ENCODE data around the gene LRRC75B. TPM values are rescaled to one million over a fixed set of nuclear protein-coding genes. Genes with fewer than 3 reads are reported as not detected.

LRRC75B gene
- total RNA-seq, 1 experiment from 2014 or later = 4.1 TPM

GRCh38 chr22:24587948-24588347 lies 4.9 kb downstream of the LRRC75B start:
- no TSS peak for BruUV-seq (replicated peaks)
- H3K9me3 ChIP-seq (ENCODE audit: control insufficient read depth, insufficient read depth, low read depth, low read length) = no peaks in the 10 kb centered on the region
- POLR2A ChIA-PET = no interaction called here
- H3K4me3 ChIP-seq (ENCODE audit: low read depth in 2 of 2, low read length in 2 of 2) = no peak overlapping the region
- CTCF ChIA-PET = no interaction called here
- no peaks in the 10 kb centered on the region for H3K27me3 ChIP-seq (ENCODE audit: control insufficient read depth, insufficient read depth, low read length)
- H3K27ac ChIP-seq (ENCODE audit: low read length) = no peak overlapping the region
- TF ChIP-seq CTCF (IDR thresholded peaks at IDR 0.05) (no peak), TCF7L2 (IDR thresholded peaks at IDR 0.05; ENCODE audit: low read depth, low read length) (no peak), POLR2AphosphoS5 (IDR thresholded peaks at IDR 0.05; ENCODE audit: low read depth, low read length) (no peak), REST (IDR thresholded peaks at IDR 0.05; ENCODE audit: insufficient read depth in 1 of 2, low read depth in 2 of 2, low read length in 1 of 2) (no peak), SIN3A (IDR thresholded peaks at IDR 0.05; ENCODE audit: borderline replicate concordance, insufficient read depth, low read depth, low read length) (no peak)
- DNase-seq (ENCODE audit: low read depth, low spot score) (no peak), ATAC-seq (no peak)
- in situ Hi-C loops (cut with HindIII; ENCODE audit: low pct_unique_long_range_greater_than_20kb, low sequenced_read_pairs) = no loop called here
- no peaks in the 10 kb centered on the region for H3K4me1 ChIP-seq (ENCODE audit: control insufficient read depth, insufficient read depth, low read length)
- no peaks in the 10 kb centered on the region for H3K36me3 ChIP-seq (ENCODE audit: control insufficient read depth, insufficient read depth, low read length)
- intact Hi-C loops (cut with micrococcal nuclease; ENCODE audit: unreplicated experiment) = no loop called here

- ATAC-seq (no peak), DNase-seq (ENCODE audit: low read depth, low spot score) (no peak)
- Histone ChIP-seq H3K9me3 (ENCODE audit: control insufficient read depth, insufficient read depth, low read depth, low read length) (no peaks in the 10 kb centered on the region), H3K4me3 (ENCODE audit: low read depth in 2 of 2, low read length in 2 of 2) (no peak overlapping the region), H3K27me3 (ENCODE audit: control insufficient read depth, insufficient read depth, low read length) (no peaks in the 10 kb centered on the region), H3K27ac (ENCODE audit: low read length) (no peak overlapping the region), H3K4me1 (ENCODE audit: control insufficient read depth, insufficient read depth, low read length) (no peaks in the 10 kb centered on the region), H3K36me3 (ENCODE audit: control insufficient read depth, insufficient read depth, low read length) (no peaks in the 10 kb centered on the region)
- no TSS peak for BruUV-seq (replicated peaks)
- no peak for TF ChIP-seq POLR2AphosphoS5 (IDR thresholded peaks at IDR 0.05; ENCODE audit: low read depth, low read length)
- TF ChIP-seq REST (IDR thresholded peaks at IDR 0.05; ENCODE audit: insufficient read depth in 1 of 2, low read depth in 2 of 2, low read length in 1 of 2) = no peak
- no peak for TF ChIP-seq TCF7L2 (IDR thresholded peaks at IDR 0.05; ENCODE audit: low read depth, low read length)
- TF ChIP-seq CTCF (IDR thresholded peaks at IDR 0.05) = no peak
- TF ChIP-seq SIN3A (IDR thresholded peaks at IDR 0.05; ENCODE audit: borderline replicate concordance, insufficient read depth, low read depth, low read length) = no peak
- ChIA-PET CTCF (no interaction called here), POLR2A (no interaction called here)
- in situ Hi-C loops (cut with HindIII; ENCODE audit: low pct_unique_long_range_greater_than_20kb, low sequenced_read_pairs) (no loop called here), intact Hi-C loops (cut with micrococcal nuclease; ENCODE audit: unreplicated experiment) (no loop called here)
Measured at GRCh38 chr22:24587251-24587650, 5.6 kb downstream of the LRRC75B start.

Measured in Panc1 (cell line).